HG03460 (cell line): ENCODE measurements around the gene KCNMA1.
"Not testable (repeated sequence)": the region's sequence is repeated elsewhere in the genome, so short reads cannot be mapped to it uniquely, and the experiment has no call there.

Experiments
- ATAC-seq: cut with Tn5 transposase; IDR thresholded peaks from one replicate; pipeline ENCODE4 v1.9.1; 2021; ENCODE audit not compliant: unreplicated experiment

KCNMA1 gene

GRCh38 chr10:77428691-77429395 lies 208.8 kb downstream of the KCNMA1 start:
- ATAC-seq: no peak

- no peak for ATAC-seq
These were observed 213.4 kb downstream of the KCNMA1 start for GRCh38 chr10:77424257-77424656.

GRCh38 chr10:77422491-77423338 lies 214.9 kb downstream of the KCNMA1 start:
- ATAC-seq: no peak

- ATAC-seq: no peak
These were observed 216.0 kb downstream of the KCNMA1 start for GRCh38 chr10:77421591-77421990.

GRCh38 chr10:77420947-77421523 lies 216.6 kb downstream of the KCNMA1 start:
- no peak for ATAC-seq

DNA sequence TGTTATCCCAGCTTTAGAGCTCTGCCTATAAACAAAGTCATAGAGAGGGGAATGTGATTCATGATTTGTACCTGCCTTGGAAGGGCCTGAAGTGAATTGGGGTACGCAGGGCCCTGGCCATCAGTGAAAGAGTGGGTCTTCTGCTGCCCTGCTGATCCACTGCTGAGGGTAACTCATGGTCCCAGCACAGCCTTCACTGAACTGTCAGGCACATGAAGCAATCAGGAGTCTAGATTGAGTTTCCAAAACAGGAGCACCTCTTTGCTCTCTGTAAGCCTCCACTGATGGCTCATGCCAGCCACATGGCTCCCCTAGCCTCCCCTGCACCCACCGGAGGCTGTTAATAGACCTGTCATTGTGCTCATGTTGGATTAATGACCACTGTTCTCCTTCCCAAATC lies 217.6 kb downstream of the KCNMA1 start:
- ATAC-seq: no peak

GRCh38 chr10:77419056-77419455 lies 218.6 kb downstream of the KCNMA1 start:
- no peak for ATAC-seq

- ATAC-seq: no peak
These were observed 219.6 kb downstream of the KCNMA1 start for GRCh38 chr10:77417806-77418640.

DNA sequence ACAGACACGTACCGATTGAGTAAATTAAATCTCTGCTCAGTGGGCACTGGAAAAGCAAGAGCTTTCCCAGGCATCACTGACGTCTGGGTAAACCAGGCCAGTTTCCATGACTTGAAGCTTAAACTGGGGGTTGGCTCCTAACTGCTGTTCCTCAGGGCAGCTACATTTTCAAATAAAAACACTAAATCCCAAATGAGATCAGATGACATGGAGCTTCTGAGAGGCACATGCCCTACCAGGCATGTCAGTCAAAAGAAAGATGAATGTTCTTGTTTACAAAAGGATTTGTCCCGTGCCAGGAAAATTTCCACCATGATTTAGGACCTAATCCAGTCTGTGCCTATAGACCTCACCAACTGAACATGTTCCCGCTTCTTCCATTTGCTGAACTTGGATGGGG lies 220.2 kb downstream of the KCNMA1 start:
- ATAC-seq: no peak

- ATAC-seq: no peak
These were observed 221.1 kb downstream of the KCNMA1 start for GRCh38 chr10:77416311-77417135.

DNA sequence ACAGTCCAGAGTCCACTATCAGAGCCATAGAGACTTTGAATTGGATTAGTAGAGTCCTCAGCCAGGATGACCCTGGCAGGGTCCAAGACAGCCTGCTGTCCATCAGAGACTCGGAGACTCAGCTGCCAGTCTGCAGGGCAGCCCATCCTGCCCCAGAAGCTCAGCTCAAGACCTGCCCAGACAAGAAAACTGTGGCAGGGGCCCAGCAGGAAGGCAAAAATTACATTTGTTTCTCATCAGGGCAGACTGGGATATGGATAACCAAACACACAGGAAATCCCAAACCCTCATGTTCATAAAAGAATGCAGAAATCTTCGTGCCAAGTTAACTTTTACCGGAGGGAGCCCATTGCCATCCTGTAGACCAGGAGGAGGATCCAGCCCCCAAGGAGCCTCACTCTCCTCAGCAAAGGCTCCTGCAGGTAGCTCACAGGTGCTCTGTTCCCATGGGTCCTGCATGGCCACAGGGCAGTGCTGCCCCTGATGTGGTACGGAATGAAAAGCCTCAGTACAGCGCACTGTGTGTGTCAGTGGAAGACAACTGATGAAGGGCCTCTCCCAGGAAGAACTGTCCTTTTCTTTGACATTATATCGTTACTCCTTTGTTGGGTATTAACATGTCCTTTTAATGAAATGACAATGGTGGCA lies 222.2 kb downstream of the KCNMA1 start:
- no peak for ATAC-seq

- ATAC-seq: no peak
These were observed 224.4 kb downstream of the KCNMA1 start for GRCh38 chr10:77413231-77413630.

- not testable (repeated sequence) for ATAC-seq
These were observed 225.0 kb downstream of the KCNMA1 start for GRCh38 chr10:77412573-77413133.

DNA sequence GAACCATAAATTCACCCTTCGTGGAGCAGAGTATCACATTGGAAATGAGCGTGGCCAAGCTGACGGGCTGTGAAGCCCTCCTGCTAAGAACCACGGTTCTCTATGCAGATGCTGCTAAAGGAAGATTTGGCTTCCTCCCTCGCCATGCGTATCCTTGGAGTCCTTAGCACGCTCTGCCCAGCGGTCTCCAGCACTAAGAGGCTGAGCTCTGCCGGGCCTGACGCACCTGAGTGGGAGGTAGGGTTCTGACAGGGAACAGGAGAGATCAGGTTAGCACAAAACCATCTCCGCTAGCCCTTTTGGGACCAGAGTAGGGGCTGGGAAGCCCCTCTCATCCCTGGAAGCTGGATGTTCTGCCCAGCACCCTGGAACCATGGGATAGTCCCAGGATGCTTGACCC lies 225.8 kb downstream of the KCNMA1 start:
- ATAC-seq: no peak

GRCh38 chr10:77410523-77410922 lies 227.1 kb downstream of the KCNMA1 start:
- no peak for ATAC-seq

GRCh38 chr10:77409697-77410471 lies 227.7 kb downstream of the KCNMA1 start:
- no peak for ATAC-seq

GRCh38 chr10:77408259-77408658 lies 229.3 kb downstream of the KCNMA1 start:
- no peak for ATAC-seq

- ATAC-seq: no peak
These were observed 230.7 kb downstream of the KCNMA1 start for GRCh38 chr10:77406764-77407430.
